CD4-positive, alpha-beta memory T cell (primary cell): ENCODE results near the gene GABRB3. TPM values are rescaled to one million over a fixed set of nuclear protein-coding genes. Genes with fewer than 3 reads are reported as not detected.

Experiments
- CTCF ChIA-PET: fragments of 350-600 bp; sonication (Branson Sonifier 250); formaldehyde crosslinking; loops from one replicate; lab custom pipeline; 2021; ENCODE audit warnings: inconsistent platforms; ENCODE audit not compliant: partially characterized antibody; lab: Charles Lee
- POLR2A ChIA-PET: fragments of 350-600 bp; sonication (Branson Sonifier 250); formaldehyde crosslinking; loops from one replicate; lab custom pipeline; 2021; ENCODE audit not compliant: partially characterized antibody; lab: Charles Lee
- DNase-seq, 5 donors: peaks; one replicate each; pipeline versions ENCODE4 v3.0.0 to v3.0.0-alpha.2; 2020 to 2022; ENCODE audit warnings: mixed read lengths in 1 of 5
- H3K27ac ChIP-seq: one replicate; pipeline ENCODE4 v1.7.0; 2013; ENCODE audit warnings: low read depth, low read length
- H3K27me3 ChIP-seq: 2 replicates; pipeline ENCODE4 v1.7.0; 2013; ENCODE audit warnings: mild to moderate bottlenecking, low read length, moderate library complexity; ENCODE audit not compliant: insufficient read depth
- H3K36me3 ChIP-seq: 2 replicates; pipeline ENCODE4 v1.7.0; 2013; ENCODE audit warnings: mild to moderate bottlenecking, low read length, moderate library complexity; ENCODE audit not compliant: insufficient read depth
- H3K4me1 ChIP-seq: 2 replicates; pipeline ENCODE4 v1.7.0; 2013; ENCODE audit warnings: mild to moderate bottlenecking, low read length, moderate library complexity; ENCODE audit not compliant: insufficient read depth
- H3K4me3 ChIP-seq, 2 donors: one replicate each; pipeline ENCODE4 v1.7.0; 2013; ENCODE audit warnings: low read length in 2 of 2, mild to moderate bottlenecking in 1 of 2
- H3K9me3 ChIP-seq, 2 donors: one replicate each; pipeline ENCODE4 v1.7.0; 2013; ENCODE audit warnings: low read length in 2 of 2, control low read depth in 1 of 2; ENCODE audit not compliant: control insufficient read depth in 1 of 2
- H3K27ac Mint-ChIP-seq, 7 donors: one replicate each; pipeline ENCODE4 v1.8.0; 2020 to 2021; ENCODE audit warnings: mixed read lengths in 7 of 7, mild to moderate bottlenecking in 6 of 7, inconsistent platforms in 3 of 7, moderate library complexity in 3 of 7
- H3K27me3 Mint-ChIP-seq, 2 donors: one replicate each; pipeline ENCODE4 v1.8.0; 2020 to 2021; ENCODE audit warnings: mixed read lengths in 2 of 2
- H3K36me3 Mint-ChIP-seq, 2 donors: one replicate each; pipeline ENCODE4 v1.8.0; 2020 to 2021; ENCODE audit warnings: mixed read lengths in 2 of 2, inconsistent platforms in 1 of 2, mild to moderate bottlenecking in 1 of 2
- H3K4me1 Mint-ChIP-seq, 4 donors: one replicate each; pipeline ENCODE4 v1.8.0; 2020 to 2021; ENCODE audit warnings: mixed read lengths in 4 of 4, mild to moderate bottlenecking in 1 of 4
- H3K4me3 Mint-ChIP-seq, 8 donors: one replicate each; pipeline ENCODE4 v1.8.0; 2020 to 2021; ENCODE audit warnings: mixed read lengths in 8 of 8, mild to moderate bottlenecking in 7 of 8, moderate library complexity in 6 of 8, inconsistent platforms in 3 of 8
- H3K9me3 Mint-ChIP-seq, 8 donors: one replicate each; pipeline ENCODE4 v1.8.0; 2020 to 2021; ENCODE audit warnings: mixed read lengths in 8 of 8, mild to moderate bottlenecking in 5 of 8, inconsistent platforms in 3 of 8, moderate library complexity in 1 of 8
- intact Hi-C: fragments of 100-400 bp; cut with micrococcal nuclease; formaldehyde crosslinking; loops from one replicate; pipeline ENCODE4 v1.15.1; 2023
- polyA plus RNA-seq, 2 donors: library from polyadenylated mRNA; unstranded; fragments of 300-500 nt; fragmentation: Illumina TruSeq; gene quantifications; one replicate each; pipeline ENCODE4 v1.2.3, GENCODE V29; 2021
- total RNA-seq, 2 experiments: library from RNA; stranded (reverse); gene quantifications; one replicate each; pipeline ENCODE4 v1.2.3, GENCODE V29; 2021

GABRB3 gene
- total and polyA plus RNA-seq, 4 experiments from 2014 or later: 0.06 to 0.08 TPM; not detected in 2

DNA sequence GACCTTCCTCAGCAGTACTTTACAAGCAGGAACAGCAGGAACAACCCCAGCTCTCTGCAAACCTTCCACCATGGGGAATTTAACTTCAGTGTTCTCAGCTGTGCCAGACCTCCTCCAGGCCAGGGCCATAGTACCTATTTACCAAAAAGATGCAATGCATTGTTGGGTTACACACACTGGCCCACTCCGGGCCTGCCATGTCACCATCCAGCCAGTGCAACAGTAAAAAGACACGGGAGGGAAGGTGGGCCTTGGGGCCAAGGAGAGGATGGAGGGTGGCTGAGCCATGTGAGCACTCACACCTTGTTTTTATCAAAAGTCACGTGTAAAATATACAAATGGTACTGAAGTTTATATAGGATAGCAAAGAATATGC lies 157.0 kb downstream of the GABRB3 start:
- Histone ChIP-seq H3K27me3 (no peaks in the 10 kb centered on the region), H3K4me1 (no peaks in the 10 kb centered on the region), H3K4me3 (no peak overlapping the region), H3K9me3 (no peaks in the 10 kb centered on the region), H3K36me3 (no peaks in the 10 kb centered on the region), H3K27ac (no peak overlapping the region)
- Mint-ChIP-seq H3K27me3 (peaks cover 0 to 1% of the 10 kb centered on the region in 2 donors), H3K4me1 (no peaks in the 10 kb centered on the region), H3K27ac (no peak overlapping the region), H3K36me3 (no peaks in the 10 kb centered on the region), H3K9me3 (peaks cover 3 to 33% (median 10%) of the 10 kb centered on the region in 8 donors), H3K4me3 (no peak overlapping the region)
- ChIA-PET CTCF (interaction anchor here (1.0 kb wide), 1 partner anchor 15 kb away, joined by 3 read pairs; no protein-coding TSS in a partner anchor), POLR2A (no interaction called here)
- intact Hi-C loops: no loop called here
- DNase-seq: no peak

GRCh38 chr15:26615188-26615926 lies 157.5 kb downstream of the GABRB3 start:
- H3K4me3 Mint-ChIP-seq: no peak overlapping the region
- CTCF ChIA-PET: no interaction called here

GRCh38 chr15:26614734-26615133 lies 158.1 kb downstream of the GABRB3 start:
- H3K27ac Mint-ChIP-seq: no peak overlapping the region
- H3K4me1 ChIP-seq: no peaks in the 10 kb centered on the region
- no peak for DNase-seq
- H3K27me3 Mint-ChIP-seq: peaks cover 0 to under 1% of the 10 kb centered on the region in 2 donors
- no peak overlapping the region for H3K4me3 Mint-ChIP-seq
- POLR2A ChIA-PET: no interaction called here
- H3K27ac ChIP-seq: no peak overlapping the region
- no peaks in the 10 kb centered on the region for H3K4me1 Mint-ChIP-seq
- H3K9me3 Mint-ChIP-seq: peaks cover 1 to 33% (median 8%) of the 10 kb centered on the region in 8 donors
- no peak overlapping the region for H3K4me3 ChIP-seq
- no peaks in the 10 kb centered on the region for H3K9me3 ChIP-seq
- H3K36me3 Mint-ChIP-seq: no peaks in the 10 kb centered on the region
- intact Hi-C loops: no loop called here
- CTCF ChIA-PET: no interaction called here
- H3K27me3 ChIP-seq: no peaks in the 10 kb centered on the region
- H3K36me3 ChIP-seq: no peaks in the 10 kb centered on the region

More at GRCh38 chr15:26615188-26615926, 157.5 kb downstream of the GABRB3 start:
- POLR2A ChIA-PET: no interaction called here
- Histone ChIP-seq H3K27me3 (no peaks in the 10 kb centered on the region), H3K4me3 (no peak overlapping the region), H3K4me1 (no peaks in the 10 kb centered on the region), H3K9me3 (no peaks in the 10 kb centered on the region), H3K36me3 (no peaks in the 10 kb centered on the region), H3K27ac (no peak overlapping the region)
- intact Hi-C loops: no loop called here
- H3K27ac Mint-ChIP-seq: no peak overlapping the region
- H3K4me1 Mint-ChIP-seq: no peaks in the 10 kb centered on the region
- no peaks in the 10 kb centered on the region for H3K36me3 Mint-ChIP-seq
- H3K9me3 Mint-ChIP-seq: peaks cover 3 to 33% (median 9%) of the 10 kb centered on the region in 8 donors
- H3K27me3 Mint-ChIP-seq: peaks cover 0 to 1% of the 10 kb centered on the region in 2 donors
- no peak for DNase-seq

GRCh38 chr15:26598704-26599103 lies 174.2 kb downstream of the GABRB3 start:
- H3K27ac Mint-ChIP-seq: no peak overlapping the region
- H3K4me1 Mint-ChIP-seq: no peaks in the 10 kb centered on the region
- peaks cover 0 to 55% (median 32%) of the 10 kb centered on the region in 8 donors for H3K9me3 Mint-ChIP-seq
- Histone ChIP-seq H3K36me3 (no peaks in the 10 kb centered on the region), H3K4me1 (no peaks in the 10 kb centered on the region), H3K9me3 (peaks cover 0 to 7% of the 10 kb centered on the region in 2 donors), H3K27ac (no peak overlapping the region), H3K4me3 (no peak overlapping the region), H3K27me3 (no peaks in the 10 kb centered on the region)
- no peaks in the 10 kb centered on the region for H3K27me3 Mint-ChIP-seq
- intact Hi-C loops: no loop called here
- no peak overlapping the region for H3K4me3 Mint-ChIP-seq
- ChIA-PET POLR2A (no interaction called here), CTCF (no interaction called here)
- H3K36me3 Mint-ChIP-seq: no peaks in the 10 kb centered on the region
- no peak for DNase-seq

GRCh38 chr15:26595611-26596010 lies 177.3 kb downstream of the GABRB3 start:
- CTCF ChIA-PET: no interaction called here
- H3K9me3 ChIP-seq: peaks cover 0 to 7% of the 10 kb centered on the region in 2 donors
- POLR2A ChIA-PET: no interaction called here
- Mint-ChIP-seq H3K36me3 (no peaks in the 10 kb centered on the region), H3K4me3 (no peak overlapping the region), H3K27me3 (no peaks in the 10 kb centered on the region), H3K4me1 (no peaks in the 10 kb centered on the region), H3K9me3 (peaks cover 3 to 46% (median 29%) of the 10 kb centered on the region in 8 donors), H3K27ac (no peak overlapping the region)
- no peak for DNase-seq
- intact Hi-C loops: no loop called here
- H3K27me3 ChIP-seq: no peaks in the 10 kb centered on the region
- no peak overlapping the region for H3K4me3 ChIP-seq
- H3K4me1 ChIP-seq: no peaks in the 10 kb centered on the region
- no peak overlapping the region for H3K27ac ChIP-seq
- no peaks in the 10 kb centered on the region for H3K36me3 ChIP-seq

- no peak overlapping the region for H3K4me3 Mint-ChIP-seq
- no peak overlapping the region for H3K27ac Mint-ChIP-seq
- no peaks in the 10 kb centered on the region for H3K36me3 Mint-ChIP-seq
- Histone ChIP-seq H3K4me1 (no peaks in the 10 kb centered on the region), H3K27ac (no peak overlapping the region), H3K27me3 (no peaks in the 10 kb centered on the region), H3K4me3 (no peak overlapping the region), H3K36me3 (no peaks in the 10 kb centered on the region), H3K9me3 (no peaks in the 10 kb centered on the region)
- DNase-seq: no peak
- POLR2A ChIA-PET: no interaction called here
- H3K9me3 Mint-ChIP-seq: peaks cover under 1 to 24% (median 6%) of the 10 kb centered on the region in 8 donors
- CTCF ChIA-PET: no interaction called here
- intact Hi-C loops: no loop called here
- no peaks in the 10 kb centered on the region for H3K27me3 Mint-ChIP-seq
- no peaks in the 10 kb centered on the region for H3K4me1 Mint-ChIP-seq
Observed at GRCh38 chr15:26590676-26591075, 182.2 kb downstream of the GABRB3 start.

GRCh38 chr15:26582840-26583239 lies 190.0 kb downstream of the GABRB3 start:
- H3K4me1 ChIP-seq: no peaks in the 10 kb centered on the region
- Mint-ChIP-seq H3K9me3 (peaks cover 3 to 15% (median 7%) of the 10 kb centered on the region in 8 donors), H3K27ac (no peak overlapping the region), H3K27me3 (no peaks in the 10 kb centered on the region), H3K4me3 (no peak overlapping the region), H3K36me3 (no peaks in the 10 kb centered on the region), H3K4me1 (no peaks in the 10 kb centered on the region)
- no peak overlapping the region for H3K27ac ChIP-seq
- DNase-seq: no peak
- POLR2A ChIA-PET: no interaction called here
- CTCF ChIA-PET: no interaction called here
- no peaks in the 10 kb centered on the region for H3K36me3 ChIP-seq
- no peaks in the 10 kb centered on the region for H3K9me3 ChIP-seq
- H3K27me3 ChIP-seq: no peaks in the 10 kb centered on the region
- intact Hi-C loops: no loop called here
- H3K4me3 ChIP-seq: no peak overlapping the region
